Neural cell (in vitro differentiated cells): ENCODE results near the gene CABP4.

Experiments
- EZH2 ChIP-seq: fragments of 200-600, 300-800 bp; shearing (Covaris generic), sonication (generic); IDR thresholded peaks from 2 replicates; pipeline ENCODE4 v1.6.1; 2014; ENCODE audit warnings: antibody characterized with exemption, low read length, borderline replicate concordance, mild to moderate bottlenecking; ENCODE audit not compliant: insufficient read depth, poor library complexity, severe bottlenecking
- POLR2AphosphoS5 ChIP-seq: IDR thresholded peaks from 2 replicates; pipeline ENCODE4 v1.6.1; 2012
- TF ChIP-seq, protein P1 (sequence below): fragments of 450-650 bp; IDR thresholded peaks from 2 replicates; pipeline ENCODE4 v1.5.1; 2014; ENCODE audit warnings: antibody characterized with exemption, mild to moderate bottlenecking, moderate library complexity; ENCODE audit not compliant: poor library complexity, severe bottlenecking

DNA sequence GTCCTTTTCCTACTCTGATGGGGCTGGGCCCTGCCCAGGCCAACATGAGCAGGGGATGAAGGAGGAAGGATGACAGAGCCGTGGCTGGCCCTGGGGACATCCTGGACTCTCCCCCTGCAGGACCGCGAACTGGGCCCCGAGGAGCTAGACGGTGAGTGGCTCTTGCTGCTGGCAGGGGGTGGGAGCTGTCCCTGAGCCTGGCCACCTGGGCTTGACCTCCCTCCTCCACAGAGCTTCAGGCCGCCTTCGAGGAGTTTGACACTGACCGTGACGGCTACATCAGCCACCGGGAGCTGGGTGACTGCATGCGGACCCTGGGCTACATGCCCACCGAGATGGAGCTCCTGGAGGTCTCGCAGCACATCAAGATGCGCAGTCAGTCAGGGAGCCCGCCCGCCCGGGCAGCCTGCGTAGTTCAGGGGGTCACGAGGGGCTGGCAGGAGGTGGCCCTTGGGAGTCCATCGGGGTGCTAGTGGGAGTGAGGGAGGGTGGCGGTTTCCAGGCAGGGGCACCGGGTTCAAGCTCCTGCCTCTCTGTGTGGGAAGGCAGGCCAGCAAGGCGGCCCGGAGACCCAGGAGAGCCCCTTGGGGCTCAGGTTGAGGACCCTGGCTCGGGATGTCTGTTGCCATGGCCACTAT is 1.0 kb downstream of the CABP4 start:
- no peak for TF ChIP-seq POLR2AphosphoS5
- no peak for TF ChIP-seq EZH2
- TF ChIP-seq, protein P1, sequence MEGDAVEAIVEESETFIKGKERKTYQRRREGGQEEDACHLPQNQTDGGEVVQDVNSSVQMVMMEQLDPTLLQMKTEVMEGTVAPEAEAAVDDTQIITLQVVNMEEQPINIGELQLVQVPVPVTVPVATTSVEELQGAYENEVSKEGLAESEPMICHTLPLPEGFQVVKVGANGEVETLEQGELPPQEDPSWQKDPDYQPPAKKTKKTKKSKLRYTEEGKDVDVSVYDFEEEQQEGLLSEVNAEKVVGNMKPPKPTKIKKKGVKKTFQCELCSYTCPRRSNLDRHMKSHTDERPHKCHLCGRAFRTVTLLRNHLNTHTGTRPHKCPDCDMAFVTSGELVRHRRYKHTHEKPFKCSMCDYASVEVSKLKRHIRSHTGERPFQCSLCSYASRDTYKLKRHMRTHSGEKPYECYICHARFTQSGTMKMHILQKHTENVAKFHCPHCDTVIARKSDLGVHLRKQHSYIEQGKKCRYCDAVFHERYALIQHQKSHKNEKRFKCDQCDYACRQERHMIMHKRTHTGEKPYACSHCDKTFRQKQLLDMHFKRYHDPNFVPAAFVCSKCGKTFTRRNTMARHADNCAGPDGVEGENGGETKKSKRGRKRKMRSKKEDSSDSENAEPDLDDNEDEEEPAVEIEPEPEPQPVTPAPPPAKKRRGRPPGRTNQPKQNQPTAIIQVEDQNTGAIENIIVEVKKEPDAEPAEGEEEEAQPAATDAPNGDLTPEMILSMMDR, result no peak
